IPS-20b (cell line): ENCODE results near the gene LRRC49.
"Not testable (repeated sequence)": the region's sequence is repeated elsewhere in the genome, so short reads cannot be mapped to it uniquely, and the experiment has no call there.

Source experiments
- H3K27ac ChIP-seq: one replicate; pipeline ENCODE4 v1.5.1; 2013; ENCODE audit warnings: low read length
- H3K27me3 ChIP-seq: 2 replicates; pipeline ENCODE4 v1.6.1; 2013; ENCODE audit warnings: mild to moderate bottlenecking, low read length, inconsistent platforms; ENCODE audit not compliant: insufficient read depth
- H3K36me3 ChIP-seq: 2 replicates; pipeline ENCODE4 v1.6.1; 2013; ENCODE audit warnings: low read depth, mild to moderate bottlenecking, inconsistent platforms, low read length, moderate library complexity; ENCODE audit not compliant: insufficient read depth
- H3K4me1 ChIP-seq: 2 replicates; pipeline ENCODE4 v1.6.1; 2013; ENCODE audit warnings: mild to moderate bottlenecking, control low read depth, inconsistent platforms, low read length, moderate library complexity; ENCODE audit not compliant: insufficient read depth
- H3K4me3 ChIP-seq: 2 replicates; pipeline ENCODE4 v1.5.1; 2013; ENCODE audit warnings: mild to moderate bottlenecking, low read length, inconsistent platforms
- H3K9ac ChIP-seq: 2 replicates; pipeline ENCODE4 v1.6.1; 2013; ENCODE audit warnings: low read depth, mild to moderate bottlenecking, inconsistent platforms, low read length, moderate library complexity
- H3K9me3 ChIP-seq: 2 replicates; pipeline ENCODE4 v1.6.1; 2013; ENCODE audit warnings: mild to moderate bottlenecking, low read depth, low read length, inconsistent platforms; ENCODE audit not compliant: insufficient read depth

The LRRC49 gene

GRCh38 chr15:70936326-70936725, 43.7 kb downstream of the LRRC49 start:
- Histone ChIP-seq H3K4me1 (no peaks in the 10 kb centered on the region), H3K9me3 (no peaks in the 10 kb centered on the region), H3K9ac (no peak overlapping the region), H3K27ac (no peak overlapping the region), H3K4me3 (no peak overlapping the region), H3K36me3 (no peaks in the 10 kb centered on the region), H3K27me3 (no peaks in the 10 kb centered on the region)

- not testable (repeated sequence) for H3K9me3 ChIP-seq, H3K4me1 ChIP-seq, H3K36me3 ChIP-seq, H3K9ac ChIP-seq, H3K27me3 ChIP-seq, H3K27ac ChIP-seq, H3K4me3 ChIP-seq
Measured at GRCh38 chr15:70943285-70943684, 50.7 kb downstream of the LRRC49 start.

- no peak overlapping the region for H3K9ac ChIP-seq
- H3K27me3 ChIP-seq: no peaks in the 10 kb centered on the region
- H3K4me1 ChIP-seq: no peaks in the 10 kb centered on the region
- H3K9me3 ChIP-seq: no peaks in the 10 kb centered on the region
- no peak overlapping the region for H3K4me3 ChIP-seq
- H3K36me3 ChIP-seq: no peaks in the 10 kb centered on the region
- no peak overlapping the region for H3K27ac ChIP-seq
Measured at GRCh38 chr15:70947351-70948335, 55.0 kb downstream of the LRRC49 start.

GRCh38 chr15:70950953-70951352, 58.3 kb downstream of the LRRC49 start:
- Histone ChIP-seq H3K9me3 (no peaks in the 10 kb centered on the region), H3K4me1 (no peaks in the 10 kb centered on the region), H3K36me3 (no peaks in the 10 kb centered on the region), H3K9ac (no peak overlapping the region), H3K4me3 (no peak overlapping the region), H3K27me3 (no peaks in the 10 kb centered on the region), H3K27ac (no peak overlapping the region)

GRCh38 chr15:70954171-70954570, 61.5 kb downstream of the LRRC49 start:
- Histone ChIP-seq H3K4me1 (no peaks in the 10 kb centered on the region), H3K9ac (no peak overlapping the region), H3K36me3 (no peaks in the 10 kb centered on the region), H3K27me3 (no peaks in the 10 kb centered on the region), H3K27ac (no peak overlapping the region), H3K9me3 (no peaks in the 10 kb centered on the region), H3K4me3 (no peak overlapping the region)

- Histone ChIP-seq H3K27ac (no peak overlapping the region), H3K4me3 (no peak overlapping the region), H3K27me3 (no peaks in the 10 kb centered on the region), H3K9ac (no peak overlapping the region), H3K36me3 (no peaks in the 10 kb centered on the region), H3K4me1 (no peaks in the 10 kb centered on the region), H3K9me3 (no peaks in the 10 kb centered on the region)
Measured at GRCh38 chr15:70954733-70955132, 62.1 kb downstream of the LRRC49 start.

- H3K9me3 ChIP-seq: no peaks in the 10 kb centered on the region
- H3K4me1 ChIP-seq: no peaks in the 10 kb centered on the region
- no peaks in the 10 kb centered on the region for H3K27me3 ChIP-seq
- H3K27ac ChIP-seq: no peak overlapping the region
- H3K4me3 ChIP-seq: no peak overlapping the region
- H3K9ac ChIP-seq: no peak overlapping the region
- H3K36me3 ChIP-seq: no peaks in the 10 kb centered on the region
Measured at GRCh38 chr15:70955151-70955550, 62.5 kb downstream of the LRRC49 start.

GRCh38 chr15:70956201-70956995, 63.8 kb downstream of the LRRC49 start:
- Histone ChIP-seq H3K27ac (no peak overlapping the region), H3K4me1 (no peaks in the 10 kb centered on the region), H3K4me3 (no peak overlapping the region), H3K9ac (no peak overlapping the region), H3K9me3 (peaks cover 2% of the 10 kb centered on the region; the same call in 1 of the 2 replicates), H3K36me3 (no peaks in the 10 kb centered on the region), H3K27me3 (no peaks in the 10 kb centered on the region)

- Histone ChIP-seq H3K4me1 (no peaks in the 10 kb centered on the region), H3K9me3 (peaks cover 5% of the 10 kb centered on the region; the same call in 1 of the 2 replicates), H3K9ac (no peak overlapping the region), H3K27me3 (no peaks in the 10 kb centered on the region), H3K27ac (no peak overlapping the region), H3K4me3 (no peak overlapping the region), H3K36me3 (no peaks in the 10 kb centered on the region)
Measured at GRCh38 chr15:70962084-70962483, 69.5 kb downstream of the LRRC49 start.

- Histone ChIP-seq H3K9ac (no peak overlapping the region), H3K27ac (no peak overlapping the region), H3K4me3 (no peak overlapping the region), H3K4me1 (no peaks in the 10 kb centered on the region), H3K36me3 (no peaks in the 10 kb centered on the region), H3K27me3 (no peaks in the 10 kb centered on the region), H3K9me3 (peaks cover 5% of the 10 kb centered on the region; the same call in 1 of the 2 replicates)
Measured at GRCh38 chr15:70963199-70963598, 70.6 kb downstream of the LRRC49 start.

- Histone ChIP-seq H3K4me1 (no peaks in the 10 kb centered on the region), H3K36me3 (no peaks in the 10 kb centered on the region), H3K9me3 (peaks cover 5% of the 10 kb centered on the region; the same call in 1 of the 2 replicates), H3K27me3 (no peaks in the 10 kb centered on the region), H3K4me3 (no peak overlapping the region), H3K27ac (no peak overlapping the region), H3K9ac (no peak overlapping the region)
Measured at GRCh38 chr15:70964058-70964457, 71.4 kb downstream of the LRRC49 start.
